ENCODE results near the gene LRP1.

DNA sequence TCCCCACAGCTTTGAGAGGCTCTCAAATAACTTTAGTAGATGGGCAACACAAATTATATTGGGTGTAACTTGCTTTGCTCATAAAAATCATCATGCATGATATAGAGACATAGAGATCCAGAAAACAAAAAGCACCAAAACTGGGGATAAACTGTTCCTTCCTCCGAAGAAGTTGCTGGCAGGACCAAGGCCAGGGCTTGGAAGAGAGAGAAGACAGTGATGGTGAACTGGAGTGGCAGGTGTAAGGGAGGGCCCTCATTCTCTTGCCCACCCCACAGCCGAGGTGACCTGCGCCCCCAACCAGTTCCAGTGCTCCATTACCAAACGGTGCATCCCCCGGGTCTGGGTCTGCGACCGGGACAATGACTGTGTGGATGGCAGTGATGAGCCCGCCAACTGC, 72.9 kb downstream of the LRP1 start:
- no peak for TF ChIP-seq POLR2A (IDR thresholded peaks at IDR 0.05)
- TF ChIP-seq, protein P1, sequence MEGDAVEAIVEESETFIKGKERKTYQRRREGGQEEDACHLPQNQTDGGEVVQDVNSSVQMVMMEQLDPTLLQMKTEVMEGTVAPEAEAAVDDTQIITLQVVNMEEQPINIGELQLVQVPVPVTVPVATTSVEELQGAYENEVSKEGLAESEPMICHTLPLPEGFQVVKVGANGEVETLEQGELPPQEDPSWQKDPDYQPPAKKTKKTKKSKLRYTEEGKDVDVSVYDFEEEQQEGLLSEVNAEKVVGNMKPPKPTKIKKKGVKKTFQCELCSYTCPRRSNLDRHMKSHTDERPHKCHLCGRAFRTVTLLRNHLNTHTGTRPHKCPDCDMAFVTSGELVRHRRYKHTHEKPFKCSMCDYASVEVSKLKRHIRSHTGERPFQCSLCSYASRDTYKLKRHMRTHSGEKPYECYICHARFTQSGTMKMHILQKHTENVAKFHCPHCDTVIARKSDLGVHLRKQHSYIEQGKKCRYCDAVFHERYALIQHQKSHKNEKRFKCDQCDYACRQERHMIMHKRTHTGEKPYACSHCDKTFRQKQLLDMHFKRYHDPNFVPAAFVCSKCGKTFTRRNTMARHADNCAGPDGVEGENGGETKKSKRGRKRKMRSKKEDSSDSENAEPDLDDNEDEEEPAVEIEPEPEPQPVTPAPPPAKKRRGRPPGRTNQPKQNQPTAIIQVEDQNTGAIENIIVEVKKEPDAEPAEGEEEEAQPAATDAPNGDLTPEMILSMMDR (IDR thresholded peaks at IDR 0.05), result no peak

Data from vagina (tissue), 2 donors.